ENCODE data around the gene ADNP2.

Gene ADNP2

GRCh38 chr18:80108739-80109675, at the start of gene ADNP2:
TSS of gene ADNP2 (plus strand) at chr18:80109262. CDS start at chr18:80117543, 8,281 bp downstream.
- DNase-seq = peak; percentile 76

GRCh38 chr18:80059945-80060344, 49.1 kb upstream of the ADNP2 start:
- no peak for DNase-seq

GRCh38 chr18:80065705-80066104, 43.4 kb upstream of the ADNP2 start:
- no peak for DNase-seq

- DNase-seq = no peak
Observed at GRCh38 chr18:80067321-80067720, 41.7 kb upstream of the ADNP2 start.

GRCh38 chr18:80067897-80068296, 41.2 kb upstream of the ADNP2 start:
- DNase-seq = no peak

- DNase-seq = no peak
Observed at GRCh38 chr18:80068571-80069272, 40.3 kb upstream of the ADNP2 start.

- DNase-seq = no peak
Observed at GRCh38 chr18:80070825-80071224, 38.2 kb upstream of the ADNP2 start.

GRCh38 chr18:80074183-80074582, 34.9 kb upstream of the ADNP2 start:
- no peak for DNase-seq

- DNase-seq = no peak
Observed at GRCh38 chr18:80074697-80075096, 34.4 kb upstream of the ADNP2 start.

- no peak for DNase-seq
Observed at GRCh38 chr18:80075940-80076339, 33.1 kb upstream of the ADNP2 start.

GRCh38 chr18:80076379-80076778, 32.7 kb upstream of the ADNP2 start:
- no peak for DNase-seq

GRCh38 chr18:80077873-80078272, 31.2 kb upstream of the ADNP2 start:
- no peak for DNase-seq

- DNase-seq = no peak
Observed at GRCh38 chr18:80086281-80086680, 22.8 kb upstream of the ADNP2 start.

- no peak for DNase-seq
Observed at GRCh38 chr18:80088036-80088435, 21.0 kb upstream of the ADNP2 start.

- DNase-seq = no peak
Observed at GRCh38 chr18:80088823-80089222, 20.2 kb upstream of the ADNP2 start.

GRCh38 chr18:80095414-80095813, 13.6 kb upstream of the ADNP2 start:
- no peak for DNase-seq

GRCh38 chr18:80096032-80096565, 13.0 kb upstream of the ADNP2 start:
- DNase-seq = no peak

GRCh38 chr18:80097201-80097600, 11.9 kb upstream of the ADNP2 start:
- DNase-seq = no peak

GRCh38 chr18:80103231-80103630, 5.8 kb upstream of the ADNP2 start:
- DNase-seq = no peak

GRCh38 chr18:80104364-80104779, 4.7 kb upstream of the ADNP2 start:
- no peak for DNase-seq

GRCh38 chr18:80105369-80106167, 3.5 kb upstream of the ADNP2 start:
- DNase-seq = no peak

GRCh38 chr18:80106482-80107051, 2.5 kb upstream of the ADNP2 start:
- DNase-seq = no peak

- no peak for DNase-seq
Observed at GRCh38 chr18:80107426-80107825, 1.6 kb upstream of the ADNP2 start.
